ENCODE data around the gene HOXB8.

DNA sequence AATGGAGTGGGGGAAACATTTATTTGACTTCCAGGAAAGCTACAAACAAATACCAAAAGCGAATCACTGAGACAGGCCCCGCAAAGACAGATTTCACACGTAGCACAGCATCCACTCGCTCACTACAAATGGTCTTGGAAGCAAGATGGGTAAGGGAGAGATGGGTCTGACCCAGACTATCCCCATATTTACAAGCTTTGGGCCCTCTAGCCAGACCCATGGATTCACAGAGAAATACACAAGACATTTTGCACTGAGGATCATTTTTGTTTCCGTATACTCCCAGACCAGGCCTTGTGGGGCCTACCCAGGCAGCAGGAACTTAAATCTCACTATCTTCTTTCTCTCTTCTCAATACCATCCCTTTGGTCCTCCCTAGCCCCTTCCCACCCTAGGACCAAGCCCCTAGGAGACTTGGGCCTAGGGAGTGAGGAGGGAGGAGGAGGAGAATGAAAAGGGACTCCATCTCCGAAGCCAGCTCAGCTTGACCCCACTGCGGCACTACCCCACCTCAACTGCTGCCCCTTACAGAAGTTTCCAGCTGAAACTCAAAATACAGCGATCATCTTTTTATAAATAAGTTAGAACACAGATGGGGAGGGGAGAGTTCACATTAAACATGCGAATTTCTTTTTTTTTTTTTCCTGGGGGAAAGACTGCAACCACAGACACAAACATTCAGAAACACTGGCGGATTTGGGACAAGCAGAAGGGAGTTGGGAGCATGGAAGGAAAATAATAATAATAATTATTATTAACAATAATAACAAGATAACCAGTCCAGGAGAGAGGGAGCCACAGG lies 23.6 kb downstream of the HOXB8 start:
- no peak for TF ChIP-seq CTCF (CRISPR knock-in tag; IDR thresholded peaks at IDR 0.05)
- no peak for TF ChIP-seq MED8 (CRISPR knock-in tag; IDR thresholded peaks at IDR 0.05; ENCODE audit: insufficient replicate concordance)

Measured in HepG2 (cell line).